Ovary (tissue), 9 donors: ENCODE results near the gene TENT4A. TPM values are rescaled to one million over a fixed set of nuclear protein-coding genes. Genes with fewer than 3 reads are reported as not detected.
A peak's percentile ranks its signal among the peaks of the same experiment; 100 is the strongest.

Source experiments
- DNase-seq, 5 donors: peaks; one replicate each; pipeline ENCODE4 v3.0.0-alpha.2; 2019 to 2020
- H3K27ac ChIP-seq, 2 donors: fragments of 200-600 bp; one replicate each; pipeline versions ENCODE4 v1.5.1 to v1.8.0; 2019 to 2022
- H3K27me3 ChIP-seq: fragments of 200-600 bp; one replicate; pipeline ENCODE4 v1.8.0; 2022
- H3K36me3 ChIP-seq: fragments of 200-600 bp; sonication (generic); one replicate; pipeline ENCODE4 v1.5.1; 2019
- H3K4me1 ChIP-seq: one replicate; pipeline ENCODE4 v1.8.1; 2013; ENCODE audit warnings: mild to moderate bottlenecking, moderate library complexity; ENCODE audit not compliant: insufficient read depth
- H3K4me3 ChIP-seq: fragments of 200-600 bp; sonication (generic); one replicate; pipeline ENCODE4 v1.5.1; 2017
- H3K9me3 ChIP-seq, 2 donors: fragments of 200-600 bp in 1 of 2; sonication (generic) in 1 of 2; one replicate each; pipeline versions ENCODE4 v1.5.1 to v1.8.1; 2013 to 2019; ENCODE audit warnings: mild to moderate bottlenecking in 1 of 2, moderate library complexity in 1 of 2
- CTCF ChIP-seq, 3 donors: fragments of 450-650 bp in 2 of 3; fragments of 200-600 bp in 1 of 3; IDR thresholded peaks; one replicate each; pipeline versions ENCODE4 v1.5.1 to v1.8.0; 2016 to 2022; ENCODE audit warnings: antibody characterized with exemption in 3 of 3, mild to moderate bottlenecking in 1 of 3
- EP300 ChIP-seq: sonication (generic); formaldehyde crosslinking; IDR thresholded peaks from one replicate; pipeline ENCODE4 v1.6.1; 2017; ENCODE audit warnings: antibody characterized with exemption
- POLR2A ChIP-seq: fragments of 450-650 bp; IDR thresholded peaks from one replicate; pipeline ENCODE4 v1.6.1; 2017; ENCODE audit warnings: antibody characterized with exemption, mild to moderate bottlenecking, moderate library complexity
- WGBS, 3 donors: extraction: QIAGEN DNeasy Blood & Tissue Kit in 1 of 3; methylation state at CpG; one replicate each; pipeline versions ENCODE4 v1.1.5 to v1.1.7; 2013 to 2017; 5-methylcytosine and 5-hydroxymethylcytosine counted together
- intact Hi-C, 4 donors: fragments of 100-400 bp; cut with DNase I; formaldehyde crosslinking; loops; one replicate each; pipeline versions ENCODE4 v1.11.0 to v1.15.1; 2022 to 2023
- polyA plus RNA-seq, 2 donors: library from polyadenylated mRNA; stranded (reverse); fragments of 200-250 nt in 1 of 2; fragments of 350-450 nt in 1 of 2; fragmentation: Illumina TruSeq in 1 of 2; extraction: RNeasy Lipid Tissue Mini Kit (QIAGEN cat#74804) in 1 of 2; gene quantifications; one replicate each; pipeline ENCODE4 v1.2.3, GENCODE V29; 2013 to 2014
- total RNA-seq, 7 donors: library from RNA; depleted of rRNA in 2 of 7; stranded (reverse); fragments of >200 nt in 2 of 7; fragmentation: NEBNext Ultra II Directional in 3 of 7; extraction: Animal tissue kit (Norgen Biotek cat#: 25700) in 3 of 7; gene quantifications; one replicate each; pipeline versions ENCODE4 v1.1.0 to v1.2.4, GENCODE V29; 2016 to 2023
- donor health status: DM: no; HTN: no; CAD: no; lungs with moderate emphysema.
- donor health status: DM: no; HTN: no; CAD: no.
- donor health status: Bipolar disorder and iron deficiency.
- donor health status: DM: yes; HTN: yes; CAD: no.
- donor health status: DM: no; HTN: no; CAD: no.
- donor health status: DM: yes; HTN: yes; CAD: no.

TENT4A gene
- total and polyA plus RNA-seq, 9 donors: 12.4 to 29.6 (median 22.9) TPM

- no peaks in the 10 kb centered on the region for H3K27me3 ChIP-seq
- H3K27ac ChIP-seq: no peak overlapping the region
- H3K36me3 ChIP-seq: no peaks in the 10 kb centered on the region
- TF ChIP-seq CTCF (IDR thresholded peaks at IDR 0.05) (no peak), POLR2A (no peak), EP300 (no peak)
- no peak overlapping the region for H3K4me3 ChIP-seq
- WGBS, 3 donors: 90 to 93% (median 91%) methylated on average over 7 of the region's 7 CpGs
- no peaks in the 10 kb centered on the region for H3K9me3 ChIP-seq
- H3K4me1 ChIP-seq: peaks cover 25% of the 10 kb centered on the region
- intact Hi-C loops: no loop called here
- DNase-seq: no peak
Measured at GRCh38 chr5:6784481-6784880, 71.2 kb downstream of the TENT4A start.

GRCh38 chr5:6785161-6785860, 72.1 kb downstream of the TENT4A start:
- 88 to 94% (median 93%) methylated on average over 6 of the region's 6 CpGs for WGBS, 3 donors
- Histone ChIP-seq H3K4me1 (peaks cover 30% of the 10 kb centered on the region), H3K4me3 (no peak overlapping the region), H3K27ac (no peak overlapping the region), H3K9me3 (no peaks in the 10 kb centered on the region), H3K27me3 (no peaks in the 10 kb centered on the region), H3K36me3 (no peaks in the 10 kb centered on the region)
- intact Hi-C loops: no loop called here
- no peak for DNase-seq
- TF ChIP-seq POLR2A: no peak
- no peak for TF ChIP-seq CTCF (IDR thresholded peaks at IDR 0.05)
- no peak for TF ChIP-seq EP300

GRCh38 chr5:6785861-6786180, 72.6 kb downstream of the TENT4A start:
- Histone ChIP-seq H3K4me1 (peaks cover 34% of the 10 kb centered on the region), H3K27me3 (no peaks in the 10 kb centered on the region), H3K27ac (peak overlapping the region in 1 of 2 donors; percentile 80), H3K9me3 (no peaks in the 10 kb centered on the region), H3K36me3 (no peaks in the 10 kb centered on the region), H3K4me3 (no peak overlapping the region)
- TF ChIP-seq CTCF (IDR thresholded peaks at IDR 0.05): no peak
- WGBS, 3 donors: 65 to 76% (median 71%) methylated on average over 2 of the region's 2 CpGs
- no peak for DNase-seq
- intact Hi-C loops: no loop called here

- 12 to 38% (median 16%) methylated on average over 10 of the region's 10 CpGs for WGBS, 3 donors
Measured at GRCh38 chr5:6786786-6787495, 73.7 kb downstream of the TENT4A start.

More at GRCh38 chr5:6786786-6787495, 73.7 kb downstream of the TENT4A start:
- peak overlapping the region in 1 of 2 donors; percentile 80 for H3K27ac ChIP-seq
- peak; percentile 85 to 92 (median 87) for DNase-seq
- no peak overlapping the region for H3K4me3 ChIP-seq
- no peaks in the 10 kb centered on the region for H3K27me3 ChIP-seq
- no peak for TF ChIP-seq POLR2A
- no peak for TF ChIP-seq CTCF (IDR thresholded peaks at IDR 0.05)
- no peak for TF ChIP-seq EP300
- intact Hi-C loops: no loop called here
- H3K4me1 ChIP-seq: peaks cover 41% of the 10 kb centered on the region
- H3K9me3 ChIP-seq: no peaks in the 10 kb centered on the region
- H3K36me3 ChIP-seq: no peaks in the 10 kb centered on the region
